ENCODE results near the gene HELQ. TPM values are rescaled to one million over a fixed set of nuclear protein-coding genes. Genes with fewer than 3 reads are reported as not detected.

Gene HELQ
- total and polyA plus RNA-seq, 9 of the 15 experiments (the other 6 are each of a cell fraction or from before 2014, with no cell fraction given), result 3.5 to 15.2 (median 11.9) TPM

DNA sequence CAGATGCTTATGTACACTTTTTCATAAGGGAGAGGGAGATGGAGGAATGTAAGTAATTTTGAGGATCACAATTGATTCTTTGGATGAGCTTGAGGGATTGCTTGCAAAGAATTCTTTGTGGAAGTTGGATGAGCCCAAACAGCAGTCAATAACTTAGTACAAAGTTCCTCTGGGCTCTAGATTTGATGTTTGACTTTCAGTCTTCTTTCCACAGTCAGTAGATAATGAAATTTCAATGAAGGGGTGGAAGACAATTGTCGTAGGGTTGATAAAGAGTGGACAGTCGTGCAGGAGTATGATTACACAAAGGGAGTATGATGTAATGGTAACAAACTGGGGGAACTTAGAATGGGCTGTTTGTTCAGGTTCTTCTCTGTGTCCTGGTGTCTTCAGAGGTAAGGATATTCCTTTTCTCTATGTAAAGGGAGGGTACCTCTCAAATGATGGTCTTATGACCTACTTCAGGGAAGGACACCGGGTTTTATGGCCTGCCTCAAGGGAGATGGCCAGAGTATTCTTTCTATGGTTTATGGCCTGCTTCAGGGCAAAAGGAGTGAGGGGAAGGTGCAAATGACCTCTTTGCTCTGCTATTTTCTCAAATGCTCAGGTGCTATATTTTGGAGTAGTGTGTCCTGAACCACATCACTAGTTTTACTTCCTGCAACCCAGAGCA is 31.0 kb upstream of the HELQ start (continued):
- TF ChIP-seq HNRNPUL1 (IDR thresholded peaks at IDR 0.05; ENCODE audit: low read length) (no peak), SREBF2 (CRISPR knock-in tag; IDR thresholded peaks at IDR 0.05) (no peak), BRF1 (IDR thresholded peaks at IDR 0.05; ENCODE audit: borderline replicate concordance, extremely low read depth, insufficient read length) (no peak), ZNF507 (tag; conservative IDR thresholded peaks at IDR 0.05) (no peak), FOXJ2 (tag; IDR thresholded peaks at IDR 0.05) (no peak), CBX1 (IDR thresholded peaks at IDR 0.05; ENCODE audit: low read depth) (no peak), CC2D1A (IDR thresholded peaks at IDR 0.05) (no peak), TCF7L2 (IDR thresholded peaks at IDR 0.05; ENCODE audit: low read depth, low read length) (no peak), ETV5 (CRISPR knock-in tag; IDR thresholded peaks at IDR 0.05; ENCODE audit: low read depth) (no peak), HDAC2 (IDR thresholded peaks at IDR 0.05) (no peak), NR4A1 (CRISPR knock-in tag; IDR thresholded peaks at IDR 0.05) (no peak), NR4A1 (tag; IDR thresholded peaks at IDR 0.05) (no peak; the same call in 1 of the 2 replicates), JUND (IDR thresholded peaks at IDR 0.05; ENCODE audit: borderline replicate concordance, low read depth, low read length) (peak; percentile 65; the same call in 1 of the 2 replicates), JUND (tag; IDR thresholded peaks at IDR 0.05; ENCODE audit: borderline replicate concordance, low read depth, low read length) (peak; percentile 82; the same call in 1 of the 3 replicates), GABPB2 (CRISPR knock-in tag; conservative IDR thresholded peaks at IDR 0.05) (no peak), KHSRP (IDR thresholded peaks at IDR 0.05) (no peak), HSF4 (CRISPR knock-in tag; IDR thresholded peaks at IDR 0.05; ENCODE audit: borderline replicate concordance) (no peak), POLR3G (IDR thresholded peaks at IDR 0.05; ENCODE audit: extremely low read depth, insufficient read length, insufficient replicate concordance) (no peak), PML (IDR thresholded peaks at IDR 0.05; ENCODE audit: low read length) (no peak)
- TF ChIP-seq, protein P1, sequence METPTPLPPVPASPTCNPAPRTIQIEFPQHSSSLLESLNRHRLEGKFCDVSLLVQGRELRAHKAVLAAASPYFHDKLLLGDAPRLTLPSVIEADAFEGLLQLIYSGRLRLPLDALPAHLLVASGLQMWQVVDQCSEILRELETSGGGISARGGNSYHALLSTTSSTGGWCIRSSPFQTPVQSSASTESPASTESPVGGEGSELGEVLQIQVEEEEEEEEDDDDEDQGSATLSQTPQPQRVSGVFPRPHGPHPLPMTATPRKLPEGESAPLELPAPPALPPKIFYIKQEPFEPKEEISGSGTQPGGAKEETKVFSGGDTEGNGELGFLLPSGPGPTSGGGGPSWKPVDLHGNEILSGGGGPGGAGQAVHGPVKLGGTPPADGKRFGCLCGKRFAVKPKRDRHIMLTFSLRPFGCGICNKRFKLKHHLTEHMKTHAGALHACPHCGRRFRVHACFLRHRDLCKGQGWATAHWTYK (CRISPR knock-in tag; IDR thresholded peaks at IDR 0.05), result no peak
- TF ChIP-seq, protein P2, sequence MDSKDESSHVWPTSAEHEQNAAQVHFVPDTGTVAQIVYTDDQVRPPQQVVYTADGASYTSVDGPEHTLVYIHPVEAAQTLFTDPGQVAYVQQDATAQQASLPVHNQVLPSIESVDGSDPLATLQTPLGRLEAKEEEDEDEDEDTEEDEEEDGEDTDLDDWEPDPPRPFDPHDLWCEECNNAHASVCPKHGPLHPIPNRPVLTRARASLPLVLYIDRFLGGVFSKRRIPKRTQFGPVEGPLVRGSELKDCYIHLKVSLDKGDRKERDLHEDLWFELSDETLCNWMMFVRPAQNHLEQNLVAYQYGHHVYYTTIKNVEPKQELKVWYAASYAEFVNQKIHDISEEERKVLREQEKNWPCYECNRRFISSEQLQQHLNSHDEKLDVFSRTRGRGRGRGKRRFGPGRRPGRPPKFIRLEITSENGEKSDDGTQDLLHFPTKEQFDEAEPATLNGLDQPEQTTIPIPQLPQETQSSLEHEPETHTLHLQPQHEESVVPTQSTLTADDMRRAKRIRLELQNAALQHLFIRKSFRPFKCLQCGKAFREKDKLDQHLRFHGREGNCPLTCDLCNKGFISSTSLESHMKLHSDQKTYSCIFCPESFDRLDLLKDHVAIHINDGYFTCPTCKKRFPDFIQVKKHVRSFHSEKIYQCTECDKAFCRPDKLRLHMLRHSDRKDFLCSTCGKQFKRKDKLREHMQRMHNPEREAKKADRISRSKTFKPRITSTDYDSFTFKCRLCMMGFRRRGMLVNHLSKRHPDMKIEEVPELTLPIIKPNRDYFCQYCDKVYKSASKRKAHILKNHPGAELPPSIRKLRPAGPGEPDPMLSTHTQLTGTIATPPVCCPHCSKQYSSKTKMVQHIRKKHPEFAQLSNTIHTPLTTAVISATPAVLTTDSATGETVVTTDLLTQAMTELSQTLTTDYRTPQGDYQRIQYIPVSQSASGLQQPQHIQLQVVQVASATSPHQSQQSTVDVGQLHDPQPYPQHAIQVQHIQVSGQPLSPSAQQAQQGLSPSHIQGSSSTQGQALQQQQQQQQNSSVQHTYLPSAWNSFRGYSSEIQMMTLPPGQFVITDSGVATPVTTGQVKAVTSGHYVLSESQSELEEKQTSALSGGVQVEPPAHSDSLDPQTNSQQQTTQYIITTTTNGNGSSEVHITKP (IDR thresholded peaks at IDR 0.05; ENCODE audit: partially characterized antibody), result no peak
- TF ChIP-seq, protein P3, sequence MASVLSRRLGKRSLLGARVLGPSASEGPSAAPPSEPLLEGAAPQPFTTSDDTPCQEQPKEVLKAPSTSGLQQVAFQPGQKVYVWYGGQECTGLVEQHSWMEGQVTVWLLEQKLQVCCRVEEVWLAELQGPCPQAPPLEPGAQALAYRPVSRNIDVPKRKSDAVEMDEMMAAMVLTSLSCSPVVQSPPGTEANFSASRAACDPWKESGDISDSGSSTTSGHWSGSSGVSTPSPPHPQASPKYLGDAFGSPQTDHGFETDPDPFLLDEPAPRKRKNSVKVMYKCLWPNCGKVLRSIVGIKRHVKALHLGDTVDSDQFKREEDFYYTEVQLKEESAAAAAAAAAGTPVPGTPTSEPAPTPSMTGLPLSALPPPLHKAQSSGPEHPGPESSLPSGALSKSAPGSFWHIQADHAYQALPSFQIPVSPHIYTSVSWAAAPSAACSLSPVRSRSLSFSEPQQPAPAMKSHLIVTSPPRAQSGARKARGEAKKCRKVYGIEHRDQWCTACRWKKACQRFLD (CRISPR knock-in tag; IDR thresholded peaks at IDR 0.05), result no peak
- TF ChIP-seq, protein P4, sequence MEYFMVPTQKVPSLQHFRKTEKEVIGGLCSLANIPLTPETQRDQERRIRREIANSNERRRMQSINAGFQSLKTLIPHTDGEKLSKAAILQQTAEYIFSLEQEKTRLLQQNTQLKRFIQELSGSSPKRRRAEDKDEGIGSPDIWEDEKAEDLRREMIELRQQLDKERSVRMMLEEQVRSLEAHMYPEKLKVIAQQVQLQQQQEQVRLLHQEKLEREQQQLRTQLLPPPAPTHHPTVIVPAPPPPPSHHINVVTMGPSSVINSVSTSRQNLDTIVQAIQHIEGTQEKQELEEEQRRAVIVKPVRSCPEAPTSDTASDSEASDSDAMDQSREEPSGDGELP (CRISPR knock-in tag; IDR thresholded peaks at IDR 0.05; ENCODE audit: borderline replicate concordance), result no peak

Measured in K562 (cell line).